Coronary artery (tissue), 2 donors: ENCODE data around the gene RGMB.

Experiments used
- DNase-seq: peaks from one replicate; pipeline ENCODE4 v3.0.0-alpha.2; 2017; ENCODE audit warnings: low spot score
- H3K27ac ChIP-seq, 2 donors: fragments of 200-600 bp; sonication (generic); one replicate each; pipeline ENCODE4 v1.5.1; 2016 to 2019
- H3K4me3 ChIP-seq: fragments of 200-600 bp; sonication (generic); 2 replicates; pipeline ENCODE4 v1.5.1; 2016; ENCODE audit warnings: mild to moderate bottlenecking, moderate library complexity
- CTCF ChIP-seq: fragments of 200-600 bp; sonication (generic); IDR thresholded peaks from one replicate; pipeline ENCODE4 v1.5.1; 2019; ENCODE audit warnings: antibody characterized with exemption

The RGMB gene

GRCh38 chr5:98845878-98846277 lies 72.4 kb downstream of the RGMB start:
- H3K27ac ChIP-seq = no peak overlapping the region
- H3K4me3 ChIP-seq = no peak overlapping the region
- TF ChIP-seq CTCF = no peak
- DNase-seq = no peak
